Measurements from ENCODE around the gene IL17REL.

IL17REL gene

GRCh38 chr22:50012211-50013181, at the start of gene IL17REL:
TSS of gene IL17REL (minus strand) at chr22:50012765. CDS start at chr22:50012646, 119 bp downstream.
- no peak for DNase-seq (ENCODE audit: low read depth)

- no peak for DNase-seq (ENCODE audit: low read depth)
Measured at GRCh38 chr22:50061824-50062355, 49.3 kb upstream of the IL17REL start.

- DNase-seq (ENCODE audit: low read depth), result no peak
Measured at GRCh38 chr22:50061141-50061823, 48.7 kb upstream of the IL17REL start.

- DNase-seq (ENCODE audit: low read depth), result no peak
Measured at GRCh38 chr22:50060441-50061140, 48.0 kb upstream of the IL17REL start.

- DNase-seq (ENCODE audit: low read depth), result no peak
Measured at GRCh38 chr22:50059881-50060262, 47.3 kb upstream of the IL17REL start.

GRCh38 chr22:50058906-50059880, 46.6 kb upstream of the IL17REL start:
- DNase-seq (ENCODE audit: low read depth), result no peak

- no peak for DNase-seq (ENCODE audit: low read depth)
Measured at GRCh38 chr22:50058061-50058905, 45.7 kb upstream of the IL17REL start, which contains the start of gene TTLL8. TSS of gene TTLL8 (minus strand) at chr22:50058298.

GRCh38 chr22:50057278-50058060, 44.9 kb upstream of the IL17REL start:
- DNase-seq (ENCODE audit: low read depth), result no peak

GRCh38 chr22:50056214-50056972, 43.8 kb upstream of the IL17REL start:
- DNase-seq (ENCODE audit: low read depth), result no peak

- DNase-seq (ENCODE audit: low read depth), result no peak
Measured at GRCh38 chr22:50053861-50054260, 41.3 kb upstream of the IL17REL start.

GRCh38 chr22:50051930-50052329, 39.4 kb upstream of the IL17REL start:
- no peak for DNase-seq (ENCODE audit: low read depth)

- DNase-seq (ENCODE audit: low read depth), result no peak
Measured at GRCh38 chr22:50049299-50050195, 37.0 kb upstream of the IL17REL start.

- DNase-seq (ENCODE audit: low read depth), result no peak
Measured at GRCh38 chr22:50048836-50049235, 36.3 kb upstream of the IL17REL start.

GRCh38 chr22:50048061-50048765, 35.6 kb upstream of the IL17REL start:
- no peak for DNase-seq (ENCODE audit: low read depth)

GRCh38 chr22:50047346-50047745, 34.8 kb upstream of the IL17REL start:
- DNase-seq (ENCODE audit: low read depth), result no peak

GRCh38 chr22:50046481-50047245, 34.1 kb upstream of the IL17REL start:
- no peak for DNase-seq (ENCODE audit: low read depth)

Measured in HS-5 (cell line).